GM23338 (cell line): ENCODE data around the gene ERMP1. TPM values are rescaled to one million over a fixed set of nuclear protein-coding genes. Genes with fewer than 3 reads are reported as not detected.

Experiments
- ATAC-seq: fragments of 200-7000 bp; cut with Tn5 transposase; 3 replicates; pipeline ENCODE4 v1.9.1; 2020
- DNase-seq: peaks from one replicate; pipeline ENCODE4 v3.0.0-alpha.2; 2015; ENCODE audit warnings: low spot score
- H2AFZ ChIP-seq: fragments of 200-600 bp; sonication (generic); 2 replicates; pipeline ENCODE4 v1.8.0; 2016; ENCODE audit warnings: antibody characterized with exemption, mild to moderate bottlenecking, moderate library complexity
- H3F3A ChIP-seq: fragments of 200-600 bp; sonication (generic); replicated peaks from 2 replicates; pipeline ENCODE4 v1.8.0; 2017; ENCODE audit warnings: antibody characterized with exemption, mixed run types, low read depth
- H3K27ac ChIP-seq: fragments of 200-600 bp; sonication (generic); 2 replicates; pipeline ENCODE4 v1.6.1; 2016; ENCODE audit warnings: low read depth
- H3K27me3 ChIP-seq: fragments of 200-600 bp; sonication (generic); 2 replicates; pipeline ENCODE4 v1.8.0; 2016; ENCODE audit warnings: mild to moderate bottlenecking, mixed run types, moderate library complexity; ENCODE audit not compliant: insufficient read depth
- H3K36me3 ChIP-seq: fragments of 200-600 bp; sonication (generic); 2 replicates; pipeline ENCODE4 v1.8.0; 2016; ENCODE audit warnings: mild to moderate bottlenecking; ENCODE audit not compliant: insufficient read depth
- H3K4me1 ChIP-seq: fragments of 200-600 bp; sonication (generic); 2 replicates; pipeline ENCODE4 v1.8.0; 2016; ENCODE audit warnings: mild to moderate bottlenecking, moderate library complexity; ENCODE audit not compliant: insufficient read depth
- H3K4me2 ChIP-seq: fragments of 200-600 bp; sonication (generic); 2 replicates; pipeline ENCODE4 v1.7.1; 2017; ENCODE audit warnings: mixed run types
- H3K4me3 ChIP-seq: fragments of 200-600 bp; sonication (generic); 2 replicates; pipeline ENCODE4 v1.6.1; 2016; ENCODE audit warnings: mixed run types
- H3K79me2 ChIP-seq: fragments of 200-600 bp; sonication (generic); replicated peaks from 2 replicates; pipeline ENCODE4 v1.8.0; 2017; ENCODE audit warnings: mild to moderate bottlenecking; ENCODE audit not compliant: insufficient read depth
- H3K9me2 ChIP-seq: fragments of 200-600 bp; sonication (generic); 2 replicates; pipeline ENCODE4 v1.8.0; 2017; ENCODE audit not compliant: insufficient read depth
- H4K20me1 ChIP-seq: fragments of 200-600 bp; sonication (generic); replicated peaks from 2 replicates; pipeline ENCODE4 v1.8.0; 2017; ENCODE audit warnings: mild to moderate bottlenecking; ENCODE audit not compliant: insufficient read depth
- H3K27ac Mint-ChIP-seq: 2 replicates; pipeline ENCODE4 v1.8.0; 2020; ENCODE audit warnings: inconsistent platforms, mild to moderate bottlenecking, moderate library complexity, mixed read lengths
- H3K27me3 Mint-ChIP-seq: 3 replicates; pipeline ENCODE4 v1.8.0; 2022; ENCODE audit warnings: low read depth, mild to moderate bottlenecking, moderate library complexity, mixed read lengths, inconsistent platforms; ENCODE audit not compliant: insufficient read depth, poor library complexity
- H3K36me3 Mint-ChIP-seq: 3 replicates; pipeline ENCODE4 v1.8.0; 2021; ENCODE audit warnings: low read depth, mild to moderate bottlenecking, inconsistent platforms, moderate library complexity, mixed read lengths
- H3K4me1 Mint-ChIP-seq: 3 replicates; pipeline ENCODE4 v1.8.0; 2020; ENCODE audit warnings: mild to moderate bottlenecking, inconsistent platforms, mixed read lengths
- H3K4me3 Mint-ChIP-seq: 3 replicates; pipeline ENCODE4 v1.8.0; 2021; ENCODE audit warnings: moderate library complexity, mild to moderate bottlenecking, inconsistent platforms, mixed read lengths
- H3K9me3 Mint-ChIP-seq: 3 replicates; pipeline ENCODE4 v1.8.0; 2020; ENCODE audit warnings: moderate library complexity, mild to moderate bottlenecking, inconsistent platforms, mixed read lengths
- CREB1 ChIP-seq: fragments of 250-450 bp; sonication (Bioruptor Pico); IDR thresholded peaks from 2 replicates; pipeline ENCODE4 v1.5.0; 2020; ENCODE audit warnings: low read depth, mild to moderate bottlenecking, moderate library complexity
- ETS1 ChIP-seq: IDR thresholded peaks from 2 replicates; pipeline ENCODE4 v1.6.1; 2016; ENCODE audit warnings: antibody characterized with exemption
- EZH2 ChIP-seq: fragments of 200-600 bp; sonication (generic); IDR thresholded peaks from one replicate; pipeline ENCODE4 v1.8.0; 2017; ENCODE audit warnings: antibody characterized with exemption, mild to moderate bottlenecking, low read depth; ENCODE audit not compliant: unreplicated experiment
- JUNB ChIP-seq: IDR thresholded peaks from one replicate; pipeline ENCODE4 v1.6.1; 2016; ENCODE audit warnings: antibody characterized with exemption; ENCODE audit not compliant: unreplicated experiment
- NANOG ChIP-seq: IDR thresholded peaks from 2 replicates; pipeline ENCODE4 v1.6.1; 2016; ENCODE audit warnings: antibody characterized with exemption, borderline replicate concordance
- REST ChIP-seq: IDR thresholded peaks from one replicate; pipeline ENCODE4 v1.6.1; 2018; ENCODE audit warnings: antibody characterized with exemption; ENCODE audit not compliant: unreplicated experiment
- ZNF331 ChIP-seq: fragments of 250-450 bp; sonication (Bioruptor Pico); IDR thresholded peaks from 2 replicates; pipeline ENCODE4 v1.5.0; 2020; ENCODE audit warnings: low read depth, mild to moderate bottlenecking, moderate library complexity
- polyA plus RNA-seq: library from polyadenylated mRNA; unstranded; fragments of >200 nt; fragmentation: Nextera tagmentation; extraction: Ambion mirVana; gene quantifications from 2 replicates; pipeline ENCODE4 v1.2.1, GENCODE V29; 2016
- total RNA-seq: library from RNA; depleted of rRNA; stranded (reverse); fragments of >200 nt; shearing (Covaris generic); gene quantifications from 2 replicates; pipeline ENCODE4 v1.2.3, GENCODE V29; 2014

ERMP1 gene
- total and polyA plus RNA-seq, 2 experiments from 2014 or later = 5.3 to 23.4 TPM

GRCh38 chr9:5863092-5863746, 30.3 kb upstream of the ERMP1 start:
- H3K4me2 ChIP-seq = no peak overlapping the region
- Mint-ChIP-seq H3K27ac (no peak overlapping the region), H3K27me3 (no peaks in the 10 kb centered on the region), H3K9me3 (no peaks in the 10 kb centered on the region), H3K4me3 (no peak overlapping the region), H3K4me1 (peaks cover 5% of the 10 kb centered on the region; the same call in 2 of the 3 replicates), H3K36me3 (no peaks in the 10 kb centered on the region)
- peaks cover 8% of the 10 kb centered on the region; the same call in 1 of the 2 replicates for H3K4me1 ChIP-seq
- H4K20me1 ChIP-seq = no peaks in the 10 kb centered on the region
- no peaks in the 10 kb centered on the region for H3K9me2 ChIP-seq
- DNase-seq = no peak
- H2AFZ ChIP-seq = no peak overlapping the region; the same call in 1 of the 2 replicates
- H3K36me3 ChIP-seq = no peaks in the 10 kb centered on the region
- no peaks in the 10 kb centered on the region for H3K79me2 ChIP-seq
- H3K27me3 ChIP-seq = no peaks in the 10 kb centered on the region
- H3F3A ChIP-seq = no peaks in the 10 kb centered on the region
- TF ChIP-seq CREB1 (CRISPR knock-in tag) = no peak
- no peak for TF ChIP-seq EZH2
- no peak for ATAC-seq
- H3K4me3 ChIP-seq = no peak overlapping the region
- H3K27ac ChIP-seq = no peak overlapping the region

- no peaks in the 10 kb centered on the region for H3K9me3 Mint-ChIP-seq
- H3K4me2 ChIP-seq = no peak overlapping the region
- H4K20me1 ChIP-seq = no peaks in the 10 kb centered on the region
- no peak overlapping the region for H3K4me3 ChIP-seq
- H3K4me1 ChIP-seq = no peaks in the 10 kb centered on the region
- no peaks in the 10 kb centered on the region for H3F3A ChIP-seq
- no peak overlapping the region for H3K4me3 Mint-ChIP-seq
- no peaks in the 10 kb centered on the region for H3K36me3 Mint-ChIP-seq
- no peaks in the 10 kb centered on the region for H3K27me3 ChIP-seq
- no peaks in the 10 kb centered on the region for H3K4me1 Mint-ChIP-seq
- no peak overlapping the region for H2AFZ ChIP-seq
- peaks cover 2% of the 10 kb centered on the region for H3K27me3 Mint-ChIP-seq
- H3K9me2 ChIP-seq = peaks cover 7% of the 10 kb centered on the region; the same call in 1 of the 2 replicates
- no peaks in the 10 kb centered on the region for H3K79me2 ChIP-seq
- TF ChIP-seq ZNF331 (CRISPR knock-in tag) (no peak), ETS1 (no peak), NANOG (no peak), REST (no peak), EZH2 (no peak), CREB1 (CRISPR knock-in tag) (no peak), JUNB (no peak)
- DNase-seq (no peak), ATAC-seq (no peak)
- H3K27ac ChIP-seq = no peak overlapping the region
- no peaks in the 10 kb centered on the region for H3K36me3 ChIP-seq
- no peak overlapping the region for H3K27ac Mint-ChIP-seq
Observed at GRCh38 chr9:5858833-5859232, 25.9 kb upstream of the ERMP1 start.
